ENCODE results near the gene CDHR3. TPM values are rescaled to one million over a fixed set of nuclear protein-coding genes. Genes with fewer than 3 reads are reported as not detected.

The CDHR3 gene
- total RNA-seq, 1 donor from 2014 or later, result 50.8 TPM

GRCh38 chr7:106010331-106010730 is 47.3 kb downstream of the CDHR3 start:
- TF ChIP-seq CTCF (IDR thresholded peaks at IDR 0.05; ENCODE audit: partially characterized antibody, unreplicated experiment), result no peak
- no peak for DNase-seq
- peaks cover 8% of the 10 kb centered on the region for H3K27me3 Mint-ChIP-seq (ENCODE audit: unreplicated experiment)
- H3K4me3 Mint-ChIP-seq (ENCODE audit: unreplicated experiment), result no peak overlapping the region
- H3K27ac Mint-ChIP-seq (ENCODE audit: unreplicated experiment), result peak overlapping the region; percentile 87
- H3K9me3 Mint-ChIP-seq (ENCODE audit: unreplicated experiment), result peaks cover 9% of the 10 kb centered on the region
- peaks cover 27% of the 10 kb centered on the region for H3K4me1 Mint-ChIP-seq (ENCODE audit: low read depth, unreplicated experiment)
- H3K36me3 Mint-ChIP-seq (ENCODE audit: unreplicated experiment), result peaks cover 17% of the 10 kb centered on the region

GRCh38 chr7:106010866-106011265 is 47.8 kb downstream of the CDHR3 start:
- DNase-seq, result no peak
- peaks cover 9% of the 10 kb centered on the region for H3K9me3 Mint-ChIP-seq (ENCODE audit: unreplicated experiment)
- TF ChIP-seq CTCF (IDR thresholded peaks at IDR 0.05; ENCODE audit: partially characterized antibody, unreplicated experiment), result no peak
- H3K4me1 Mint-ChIP-seq (ENCODE audit: low read depth, unreplicated experiment), result peaks cover 32% of the 10 kb centered on the region
- H3K27ac Mint-ChIP-seq (ENCODE audit: unreplicated experiment), result no peak overlapping the region
- H3K27me3 Mint-ChIP-seq (ENCODE audit: unreplicated experiment), result peaks cover 8% of the 10 kb centered on the region
- peaks cover 12% of the 10 kb centered on the region for H3K36me3 Mint-ChIP-seq (ENCODE audit: unreplicated experiment)
- H3K4me3 Mint-ChIP-seq (ENCODE audit: unreplicated experiment), result no peak overlapping the region

GRCh38 chr7:106012184-106012583 is 49.1 kb downstream of the CDHR3 start:
- no peak for TF ChIP-seq CTCF (IDR thresholded peaks at IDR 0.05; ENCODE audit: partially characterized antibody, unreplicated experiment)
- Mint-ChIP-seq H3K4me1 (ENCODE audit: low read depth, unreplicated experiment) (peaks cover 39% of the 10 kb centered on the region), H3K27ac (ENCODE audit: unreplicated experiment) (peak overlapping the region; percentile 35), H3K4me3 (ENCODE audit: unreplicated experiment) (peak overlapping the region; percentile 23), H3K27me3 (ENCODE audit: unreplicated experiment) (peaks cover 8% of the 10 kb centered on the region), H3K36me3 (ENCODE audit: unreplicated experiment) (peaks cover 6% of the 10 kb centered on the region), H3K9me3 (ENCODE audit: unreplicated experiment) (peaks cover 9% of the 10 kb centered on the region)
- DNase-seq, result no peak

GRCh38 chr7:106012935-106013439 is 49.9 kb downstream of the CDHR3 start:
- TF ChIP-seq CTCF (IDR thresholded peaks at IDR 0.05; ENCODE audit: partially characterized antibody, unreplicated experiment), result no peak
- Mint-ChIP-seq H3K9me3 (ENCODE audit: unreplicated experiment) (peaks cover 9% of the 10 kb centered on the region), H3K36me3 (ENCODE audit: unreplicated experiment) (no peaks in the 10 kb centered on the region), H3K27me3 (ENCODE audit: unreplicated experiment) (peaks cover 8% of the 10 kb centered on the region), H3K27ac (ENCODE audit: unreplicated experiment) (peak overlapping the region; percentile 73), H3K4me3 (ENCODE audit: unreplicated experiment) (peak overlapping the region; percentile 46), H3K4me1 (ENCODE audit: low read depth, unreplicated experiment) (peaks cover 39% of the 10 kb centered on the region)
- no peak for DNase-seq

GRCh38 chr7:106015381-106016218 is 52.5 kb downstream of the CDHR3 start:
- H3K9me3 Mint-ChIP-seq (ENCODE audit: unreplicated experiment), result peaks cover 7% of the 10 kb centered on the region
- TF ChIP-seq CTCF (IDR thresholded peaks at IDR 0.05; ENCODE audit: partially characterized antibody, unreplicated experiment), result no peak
- no peaks in the 10 kb centered on the region for H3K36me3 Mint-ChIP-seq (ENCODE audit: unreplicated experiment)
- no peak overlapping the region for H3K4me3 Mint-ChIP-seq (ENCODE audit: unreplicated experiment)
- peaks cover 29% of the 10 kb centered on the region for H3K4me1 Mint-ChIP-seq (ENCODE audit: low read depth, unreplicated experiment)
- no peak overlapping the region for H3K27ac Mint-ChIP-seq (ENCODE audit: unreplicated experiment)
- DNase-seq, result no peak
- peaks cover 5% of the 10 kb centered on the region for H3K27me3 Mint-ChIP-seq (ENCODE audit: unreplicated experiment)
